Type B pancreatic cell (in vitro differentiated cells): ENCODE results near the gene CROCC2. TPM values are rescaled to one million over a fixed set of nuclear protein-coding genes. Genes with fewer than 3 reads are reported as not detected.
A peak's percentile ranks its signal among the peaks of the same experiment; 100 is the strongest.

Experiments
- DNase-seq: peaks from one replicate; pipeline ENCODE4 v3.0.0; 2021; ENCODE audit warnings: mixed read lengths; ENCODE audit not compliant: unreplicated experiment; ENCODE audit errors: extremely low spot score
- H3K27ac Mint-ChIP-seq: 2 replicates; pipeline ENCODE4 v1.8.0; 2021; ENCODE audit warnings: mild to moderate bottlenecking, mixed read lengths
- H3K27me3 Mint-ChIP-seq: 2 replicates; pipeline ENCODE4 v1.8.0; 2021; ENCODE audit warnings: mixed read lengths
- H3K36me3 Mint-ChIP-seq: 2 replicates; pipeline ENCODE4 v1.8.0; 2021; ENCODE audit warnings: mixed read lengths
- H3K4me1 Mint-ChIP-seq: one replicate; pipeline ENCODE4 v1.8.0; 2021; ENCODE audit warnings: mixed read lengths; ENCODE audit not compliant: unreplicated experiment
- H3K4me3 Mint-ChIP-seq: 2 replicates; pipeline ENCODE4 v1.8.0; 2021; ENCODE audit warnings: mild to moderate bottlenecking, mixed read lengths
- H3K9me3 Mint-ChIP-seq: 2 replicates; pipeline ENCODE4 v1.8.0; 2021; ENCODE audit warnings: mixed read lengths
- long read RNA-seq: library from polyadenylated mRNA; unstranded; transcript quantifications from one replicate; pipeline ENCODE4 v2.0.0, GENCODE V29; 2020
- total RNA-seq: library from RNA; stranded (reverse); gene quantifications from 2 replicates; pipeline ENCODE4 v1.2.1, GENCODE V29; 2021; ENCODE audit warnings: low replicate concordance
- TF ChIP-seq, protein P1 (sequence below): fragments of 200-600 bp; sonication (generic); conservative IDR thresholded peaks from 2 replicates; pipeline ENCODE4 v1.5.0; 2021; ENCODE audit warnings: antibody characterized with exemption, mild to moderate bottlenecking

The CROCC2 gene
- total RNA-seq = 0.68 and 0.98 TPM in 2 replicates
- long read RNA-seq = 0 reads

GRCh38 chr2:240906141-240906910 lies at the start of gene CROCC2:
TSS of gene CROCC2 (plus strand) at chr2:240906336. CDS start at chr2:240906514, 178 bp downstream.
- DNase-seq = no peak
- Mint-ChIP-seq H3K4me1 (peaks cover 10% of the 10 kb centered on the region), H3K36me3 (no peaks in the 10 kb centered on the region), H3K9me3 (no peaks in the 10 kb centered on the region), H3K27me3 (no peaks in the 10 kb centered on the region), H3K27ac (peak within 1 kb of the TSS; percentile 70), H3K4me3 (no peak within 1 kb of the TSS)
- TF ChIP-seq, protein P1, sequence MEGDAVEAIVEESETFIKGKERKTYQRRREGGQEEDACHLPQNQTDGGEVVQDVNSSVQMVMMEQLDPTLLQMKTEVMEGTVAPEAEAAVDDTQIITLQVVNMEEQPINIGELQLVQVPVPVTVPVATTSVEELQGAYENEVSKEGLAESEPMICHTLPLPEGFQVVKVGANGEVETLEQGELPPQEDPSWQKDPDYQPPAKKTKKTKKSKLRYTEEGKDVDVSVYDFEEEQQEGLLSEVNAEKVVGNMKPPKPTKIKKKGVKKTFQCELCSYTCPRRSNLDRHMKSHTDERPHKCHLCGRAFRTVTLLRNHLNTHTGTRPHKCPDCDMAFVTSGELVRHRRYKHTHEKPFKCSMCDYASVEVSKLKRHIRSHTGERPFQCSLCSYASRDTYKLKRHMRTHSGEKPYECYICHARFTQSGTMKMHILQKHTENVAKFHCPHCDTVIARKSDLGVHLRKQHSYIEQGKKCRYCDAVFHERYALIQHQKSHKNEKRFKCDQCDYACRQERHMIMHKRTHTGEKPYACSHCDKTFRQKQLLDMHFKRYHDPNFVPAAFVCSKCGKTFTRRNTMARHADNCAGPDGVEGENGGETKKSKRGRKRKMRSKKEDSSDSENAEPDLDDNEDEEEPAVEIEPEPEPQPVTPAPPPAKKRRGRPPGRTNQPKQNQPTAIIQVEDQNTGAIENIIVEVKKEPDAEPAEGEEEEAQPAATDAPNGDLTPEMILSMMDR = no peak

- Mint-ChIP-seq H3K4me3 (no peak overlapping the region), H3K27me3 (no peaks in the 10 kb centered on the region), H3K9me3 (peaks cover 6% of the 10 kb centered on the region), H3K36me3 (peaks cover 4% of the 10 kb centered on the region), H3K27ac (peak overlapping the region; percentile 61), H3K4me1 (peaks cover 7% of the 10 kb centered on the region)
- TF ChIP-seq, protein P1 = no peak
- DNase-seq = peak; percentile 68
Observed at GRCh38 chr2:240857039-240858008, 48.8 kb upstream of the CROCC2 start.

- TF ChIP-seq, protein P1 = no peak
- Mint-ChIP-seq H3K27ac (peak overlapping the region; percentile 58), H3K27me3 (no peaks in the 10 kb centered on the region), H3K36me3 (peaks cover 4% of the 10 kb centered on the region), H3K4me3 (no peak overlapping the region), H3K9me3 (peaks cover 6% of the 10 kb centered on the region), H3K4me1 (peaks cover 5% of the 10 kb centered on the region)
- no peak for DNase-seq
Observed at GRCh38 chr2:240858321-240858720, 47.8 kb upstream of the CROCC2 start.

DNA sequence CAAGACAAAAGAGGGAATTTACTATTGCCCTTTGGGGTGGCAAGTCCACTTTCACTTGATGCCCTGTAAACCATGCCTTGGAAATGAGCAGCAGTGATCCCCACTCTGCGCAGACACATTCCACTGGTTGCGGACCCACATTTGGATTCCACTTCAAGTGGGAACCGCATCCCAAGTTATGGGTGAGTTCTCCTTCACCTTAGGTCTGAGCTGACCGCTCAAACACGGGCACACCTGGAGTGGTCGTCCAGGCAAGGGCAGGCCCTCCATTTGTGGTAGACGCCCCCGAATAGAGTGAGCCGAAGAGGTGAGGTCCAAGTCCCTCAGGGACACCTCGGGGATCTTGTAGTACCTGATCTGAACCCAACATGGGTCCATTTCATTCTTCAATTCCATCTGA lies 47.3 kb upstream of the CROCC2 start:
- TF ChIP-seq, protein P1 = no peak
- DNase-seq = no peak
- H3K36me3 Mint-ChIP-seq = peaks cover 4% of the 10 kb centered on the region

DNA sequence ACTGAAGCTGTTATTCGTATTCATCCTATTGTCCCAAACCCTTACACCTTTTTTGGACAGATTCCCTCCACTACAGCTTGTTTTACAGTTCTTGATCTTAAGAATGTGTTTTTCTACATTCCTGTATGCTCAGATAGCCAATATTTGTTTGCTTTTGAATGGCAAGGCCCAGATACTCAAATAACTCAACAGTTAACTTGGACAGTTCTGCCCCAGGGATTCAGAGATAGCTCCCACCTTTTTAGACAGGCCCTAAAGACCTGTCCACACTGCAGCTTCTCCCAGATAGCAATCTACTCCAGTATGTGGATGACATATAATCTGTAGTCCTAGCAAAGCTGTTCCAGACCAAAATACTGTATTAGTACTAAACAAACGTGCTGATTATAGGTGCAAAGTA lies 44.6 kb upstream of the CROCC2 start:
- Mint-ChIP-seq H3K27ac (peak overlapping the region; percentile 4), H3K4me3 (no peak overlapping the region), H3K9me3 (no peaks in the 10 kb centered on the region), H3K27me3 (no peaks in the 10 kb centered on the region), H3K4me1 (peaks cover 16% of the 10 kb centered on the region), H3K36me3 (no peaks in the 10 kb centered on the region)
- DNase-seq = no peak
- TF ChIP-seq, protein P1 = no peak

More for the DNA sequence above, 47.3 kb upstream of the CROCC2 start:
- H3K4me3 Mint-ChIP-seq = no peak overlapping the region
- H3K27ac Mint-ChIP-seq = no peak overlapping the region
- peaks cover 5% of the 10 kb centered on the region for H3K4me1 Mint-ChIP-seq
- H3K27me3 Mint-ChIP-seq = no peaks in the 10 kb centered on the region
- peaks cover 6% of the 10 kb centered on the region for H3K9me3 Mint-ChIP-seq
